PC-3 (cell line): ENCODE results near the gene KIF9. TPM values are rescaled to one million over a fixed set of nuclear protein-coding genes. Genes with fewer than 3 reads are reported as not detected.

ENCODE experiments used
- ATAC-seq: fragments of 200-7000 bp; cut with Tn5 transposase; 2 replicates; pipeline ENCODE4 v1.9.1; 2020; ENCODE audit warnings: mild to moderate bottlenecking, moderate library complexity
- BruUV-seq: library from RNA; stranded (reverse); fragments of 400-500 nt; replicated peaks from 2 replicates; lab custom pipeline; 2021; lab: Mats Ljungman, UMichigan
- CTCF ChIA-PET: fragments of 300-600 bp; sonication (Branson Sonifier 250); formaldehyde crosslinking; loops from one replicate; lab custom pipeline; 2022; ENCODE audit warnings: antibody characterized with exemption; lab: Charles Lee
- POLR2A ChIA-PET: fragments of 300-600 bp; sonication (Branson Sonifier 250); formaldehyde crosslinking; loops from one replicate; lab custom pipeline; 2022; ENCODE audit warnings: antibody characterized with exemption; ENCODE audit not compliant: unreplicated experiment; lab: Charles Lee
- DNase-seq: peaks from one replicate; pipeline ENCODE4 v3.0.0-alpha.2; 2015
- H2AFZ ChIP-seq: fragments of 300-600 bp; sonication (generic); 2 replicates; pipeline ENCODE4 v1.6.0; 2016; ENCODE audit warnings: antibody characterized with exemption, low read length
- H3F3A ChIP-seq: fragments of 300-600 bp; sonication (generic); one replicate; pipeline ENCODE4 v1.6.0; 2017; ENCODE audit warnings: antibody characterized with exemption, low read length, control low read depth, mild to moderate bottlenecking; ENCODE audit not compliant: unreplicated experiment
- H3K27ac ChIP-seq: fragments of 300-600 bp; sonication (generic); 2 replicates; pipeline ENCODE4 v1.5.1; 2016; ENCODE audit warnings: mild to moderate bottlenecking, low read length
- H3K27me3 ChIP-seq: fragments of 300-600 bp; sonication (generic); 2 replicates; pipeline ENCODE4 v1.6.1; 2016; ENCODE audit warnings: low read length, mixed read lengths
- H3K36me3 ChIP-seq: fragments of 300-600 bp; sonication (generic); 2 replicates; pipeline ENCODE4 v1.6.1; 2016; ENCODE audit warnings: low read depth, mixed run types, low read length, mixed read lengths
- H3K4me1 ChIP-seq: fragments of 300-600 bp; sonication (generic); 2 replicates; pipeline ENCODE4 v1.5.1; 2016; ENCODE audit warnings: low read length; ENCODE audit not compliant: insufficient read depth
- H3K4me2 ChIP-seq: fragments of 300-600 bp; sonication (generic); 2 replicates; pipeline ENCODE4 v1.6.0; 2016; ENCODE audit warnings: low read length
- H3K4me3 ChIP-seq: fragments of 300-600 bp; sonication (generic); 2 replicates; pipeline ENCODE4 v1.5.1; 2016; ENCODE audit warnings: mild to moderate bottlenecking, low read length, mixed read lengths
- H3K79me2 ChIP-seq: fragments of 300-600 bp; sonication (generic); 2 replicates; pipeline ENCODE4 v1.6.1; 2017; ENCODE audit warnings: low read length, mixed read lengths
- H3K9ac ChIP-seq: fragments of 300-600 bp; sonication (generic); 2 replicates; pipeline ENCODE4 v1.6.0; 2016; ENCODE audit warnings: mild to moderate bottlenecking, low read length
- H3K9me2 ChIP-seq: fragments of 300-600 bp; sonication (generic); replicated peaks from 2 replicates; pipeline ENCODE4 v1.6.1; 2016; ENCODE audit warnings: mixed run types, low read length, mixed read lengths
- H3K9me3 ChIP-seq: fragments of 300-600 bp; sonication (generic); 2 replicates; pipeline ENCODE4 v1.6.1; 2016; ENCODE audit warnings: low read length, mixed read lengths
- H4K20me1 ChIP-seq: fragments of 300-600 bp; sonication (generic); 2 replicates; pipeline ENCODE4 v1.6.1; 2016; ENCODE audit warnings: low read length, mixed read lengths
- EZH2 ChIP-seq: fragments of 300-600 bp; sonication (generic); IDR thresholded peaks from one replicate; pipeline ENCODE4 v1.6.1; 2017; ENCODE audit warnings: antibody characterized with exemption, mild to moderate bottlenecking, low read length; ENCODE audit not compliant: unreplicated experiment
- EZH2phosphoT487 ChIP-seq: fragments of 300-600 bp; sonication (generic); IDR thresholded peaks from 2 replicates; pipeline ENCODE4 v1.6.1; 2018; ENCODE audit warnings: mild to moderate bottlenecking, antibody characterized with exemption, low read length, borderline replicate concordance
- intact Hi-C: fragments of 100-400 bp; cut with micrococcal nuclease; formaldehyde crosslinking; loops from 2 replicates; pipeline ENCODE4 v1.9.0; 2023
- total RNA-seq: library from RNA; depleted of rRNA; stranded (reverse); fragments of >200 nt; gene quantifications from 2 replicates; pipeline ENCODE4 v1.2.3, GENCODE V29; 2014
- TF ChIP-seq, protein P1 (sequence below): fragments of 300-600 bp; sonication (generic); conservative IDR thresholded peaks from 2 replicates; pipeline ENCODE4 v1.5.1; 2017; ENCODE audit warnings: antibody characterized with exemption, low read depth, mild to moderate bottlenecking, low read length

The KIF9 gene
- total RNA-seq, 1 experiment from 2014 or later = 22.7 TPM

GRCh38 chr3:47283193-47283537 lies 566 bp upstream of the KIF9 start:
- H3K9me3 ChIP-seq = no peaks in the 10 kb centered on the region
- peaks cover 12% of the 10 kb centered on the region; the same call in 1 of the 2 replicates for H4K20me1 ChIP-seq
- no peaks in the 10 kb centered on the region for H3K9me2 ChIP-seq
- no peak for TF ChIP-seq EZH2phosphoT487
- TF ChIP-seq, protein P1, sequence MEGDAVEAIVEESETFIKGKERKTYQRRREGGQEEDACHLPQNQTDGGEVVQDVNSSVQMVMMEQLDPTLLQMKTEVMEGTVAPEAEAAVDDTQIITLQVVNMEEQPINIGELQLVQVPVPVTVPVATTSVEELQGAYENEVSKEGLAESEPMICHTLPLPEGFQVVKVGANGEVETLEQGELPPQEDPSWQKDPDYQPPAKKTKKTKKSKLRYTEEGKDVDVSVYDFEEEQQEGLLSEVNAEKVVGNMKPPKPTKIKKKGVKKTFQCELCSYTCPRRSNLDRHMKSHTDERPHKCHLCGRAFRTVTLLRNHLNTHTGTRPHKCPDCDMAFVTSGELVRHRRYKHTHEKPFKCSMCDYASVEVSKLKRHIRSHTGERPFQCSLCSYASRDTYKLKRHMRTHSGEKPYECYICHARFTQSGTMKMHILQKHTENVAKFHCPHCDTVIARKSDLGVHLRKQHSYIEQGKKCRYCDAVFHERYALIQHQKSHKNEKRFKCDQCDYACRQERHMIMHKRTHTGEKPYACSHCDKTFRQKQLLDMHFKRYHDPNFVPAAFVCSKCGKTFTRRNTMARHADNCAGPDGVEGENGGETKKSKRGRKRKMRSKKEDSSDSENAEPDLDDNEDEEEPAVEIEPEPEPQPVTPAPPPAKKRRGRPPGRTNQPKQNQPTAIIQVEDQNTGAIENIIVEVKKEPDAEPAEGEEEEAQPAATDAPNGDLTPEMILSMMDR = no peak
- TF ChIP-seq EZH2 = no peak
- peak overlapping the region; percentile 88 for H3K27ac ChIP-seq
- BruUV-seq = no TSS peak
- peak; percentile 13 for DNase-seq
- ChIA-PET POLR2A (interaction anchor here (0.6 kb wide), 2 partner anchors 140 to 306 kb away, joined by 3 read pairs; no protein-coding TSS in a partner anchor), CTCF (interaction anchor here (0.7 kb wide), 1 partner anchor 41 kb away, joined by 10 read pairs; no protein-coding TSS in a partner anchor)
- H3K79me2 ChIP-seq = peaks cover 75% of the 10 kb centered on the region
- H3K4me1 ChIP-seq = peaks cover 21% of the 10 kb centered on the region
- no peaks in the 10 kb centered on the region for H3F3A ChIP-seq
- intact Hi-C loops = loop anchor here (5.0 to 10.0 kb wide), 3 partner anchors 102 to 189 kb away; partner anchors contain the start of genes PTPN23 and SETD2
- H3K4me3 ChIP-seq = peak overlapping the region; percentile 91
- peak overlapping the region; percentile 81 for H2AFZ ChIP-seq
- peak overlapping the region; percentile 89 for H3K9ac ChIP-seq
- H3K27me3 ChIP-seq = no peaks in the 10 kb centered on the region
- H3K4me2 ChIP-seq = peak overlapping the region; percentile 96
- peak; percentile 5 for ATAC-seq
- H3K36me3 ChIP-seq = peaks cover 13% of the 10 kb centered on the region; the same call in 1 of the 2 replicates

DNA sequence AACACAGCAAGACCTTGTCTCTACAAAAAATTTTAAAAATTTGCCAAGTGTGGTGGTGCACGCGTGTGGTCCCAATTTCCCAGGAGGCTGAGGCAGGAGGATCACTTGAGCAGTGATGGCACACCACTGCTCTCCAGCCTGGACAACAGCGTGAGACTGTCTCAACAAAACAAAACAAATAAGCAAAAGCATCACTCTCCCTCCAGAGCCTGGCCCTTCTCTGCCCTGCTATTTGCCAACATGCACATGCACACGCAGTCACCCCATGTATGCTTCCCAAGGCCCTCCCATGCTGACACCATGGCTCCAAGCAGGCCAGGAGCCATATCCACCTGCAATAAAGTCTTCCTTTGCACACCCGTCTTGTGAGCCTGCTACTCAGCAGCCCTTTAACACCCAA lies 2.1 kb downstream of the KIF9 start:
- Histone ChIP-seq H3K36me3 (peaks cover 3% of the 10 kb centered on the region; the same call in 1 of the 2 replicates), H4K20me1 (no peaks in the 10 kb centered on the region; the same call in 1 of the 2 replicates), H3K9me3 (no peaks in the 10 kb centered on the region), H3K4me3 (peak overlapping the region; percentile 91; the same call in 1 of the 2 replicates), H3K79me2 (peaks cover 49% of the 10 kb centered on the region), H3K9me2 (no peaks in the 10 kb centered on the region), H2AFZ (no peak overlapping the region), H3K4me2 (peak overlapping the region; percentile 96), H3K27ac (no peak overlapping the region), H3F3A (no peaks in the 10 kb centered on the region), H3K9ac (no peak overlapping the region), H3K4me1 (peaks cover 12% of the 10 kb centered on the region), H3K27me3 (no peaks in the 10 kb centered on the region)
- TF ChIP-seq EZH2phosphoT487 (no peak), EZH2 (no peak)
- TF ChIP-seq, protein P1 = no peak
- ATAC-seq (no peak), DNase-seq (no peak)
- CTCF ChIA-PET = no interaction called here
- intact Hi-C loops = loop anchor here (5.0 to 10.0 kb wide), 3 partner anchors 104 to 192 kb away; partner anchors contain the start of genes PTPN23 and SETD2
- BruUV-seq = no TSS peak
- POLR2A ChIA-PET = interaction anchor here (0.6 kb wide), 1 partner anchor 59 kb away, joined by 8 read pairs; no protein-coding TSS in a partner anchor

DNA sequence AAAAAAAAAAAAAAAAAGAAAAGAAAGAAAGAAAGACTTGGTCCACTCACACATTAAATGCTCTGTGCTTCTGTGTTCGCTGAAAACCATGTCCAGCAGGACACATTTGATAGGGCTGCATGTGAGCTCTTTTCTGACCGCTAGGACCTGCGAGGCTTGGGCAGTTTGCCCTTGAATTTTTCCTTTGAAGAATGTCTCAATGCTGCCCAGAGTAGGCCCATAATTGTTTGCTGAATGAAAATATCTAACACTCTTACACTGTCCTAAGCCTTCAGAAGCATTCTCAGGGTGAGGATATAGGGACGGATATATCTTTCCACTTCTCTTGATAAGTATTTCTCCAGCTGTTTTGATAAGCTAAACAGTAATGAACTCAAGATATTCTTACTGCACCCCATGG lies 6.0 kb downstream of the KIF9 start:
- Histone ChIP-seq H3K27ac (no peak overlapping the region), H3K4me3 (no peak overlapping the region), H3K36me3 (peaks cover 9% of the 10 kb centered on the region; the same call in 1 of the 2 replicates), H3K79me2 (peaks cover 16% of the 10 kb centered on the region), H3K4me1 (peaks cover 8% of the 10 kb centered on the region), H3K9me3 (no peaks in the 10 kb centered on the region), H4K20me1 (no peaks in the 10 kb centered on the region; the same call in 1 of the 2 replicates), H3K27me3 (no peaks in the 10 kb centered on the region), H3K9me2 (no peaks in the 10 kb centered on the region), H3K4me2 (no peak overlapping the region), H2AFZ (no peak overlapping the region), H3K9ac (no peak overlapping the region), H3F3A (no peaks in the 10 kb centered on the region)
- ATAC-seq (no peak), DNase-seq (no peak)
- ChIA-PET CTCF (no interaction called here), POLR2A (no interaction called here)
- TF ChIP-seq EZH2phosphoT487 (no peak), EZH2 (no peak)
- intact Hi-C loops = no loop called here
- BruUV-seq = no TSS peak
